Measurements from ENCODE around the gene POU2F2.

The POU2F2 gene

DNA sequence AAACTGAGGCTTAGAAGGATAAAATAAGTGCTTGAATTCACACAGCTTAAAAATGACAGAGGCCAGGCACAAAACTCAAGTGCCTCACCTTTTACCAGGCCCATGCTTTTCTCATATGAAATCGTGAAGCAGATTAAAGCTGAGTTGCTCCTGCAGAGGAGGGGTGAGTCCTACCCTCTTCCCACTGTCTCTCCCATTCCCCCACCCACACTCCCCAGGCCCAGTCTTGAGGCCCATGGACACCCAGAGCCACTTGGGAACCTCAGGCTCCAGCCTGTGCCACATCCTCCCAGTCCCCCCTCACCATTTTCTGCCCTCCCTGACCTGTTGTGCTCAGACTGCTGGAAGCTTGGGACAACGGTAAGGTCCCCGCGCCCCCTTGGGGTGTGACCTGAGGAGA lies 38.7 kb downstream of the POU2F2 start:
- no peak for ATAC-seq
- TF ChIP-seq RARB (CRISPR knock-in tag; IDR thresholded peaks at IDR 0.05): no peak
- no peak for TF ChIP-seq ZFP30 (CRISPR knock-in tag; IDR thresholded peaks at IDR 0.05)

- ATAC-seq: no peak; the same call in 1 of the 3 replicates
- TF ChIP-seq OSR1 (CRISPR knock-in tag; IDR thresholded peaks at IDR 0.05): no peak
- TF ChIP-seq PPARA (CRISPR knock-in tag; IDR thresholded peaks at IDR 0.05; ENCODE audit: borderline replicate concordance): no peak
- no peak for TF ChIP-seq POU6F1 (CRISPR knock-in tag; IDR thresholded peaks at IDR 0.05; ENCODE audit: borderline replicate concordance, low read depth)
- TF ChIP-seq CSRNP3 (CRISPR knock-in tag; IDR thresholded peaks at IDR 0.05): no peak
- TF ChIP-seq TCF4 (CRISPR knock-in tag; IDR thresholded peaks at IDR 0.05; ENCODE audit: borderline replicate concordance): no peak
- no peak for TF ChIP-seq ISL1 (CRISPR knock-in tag; IDR thresholded peaks at IDR 0.05)
- TF ChIP-seq, protein P1, sequence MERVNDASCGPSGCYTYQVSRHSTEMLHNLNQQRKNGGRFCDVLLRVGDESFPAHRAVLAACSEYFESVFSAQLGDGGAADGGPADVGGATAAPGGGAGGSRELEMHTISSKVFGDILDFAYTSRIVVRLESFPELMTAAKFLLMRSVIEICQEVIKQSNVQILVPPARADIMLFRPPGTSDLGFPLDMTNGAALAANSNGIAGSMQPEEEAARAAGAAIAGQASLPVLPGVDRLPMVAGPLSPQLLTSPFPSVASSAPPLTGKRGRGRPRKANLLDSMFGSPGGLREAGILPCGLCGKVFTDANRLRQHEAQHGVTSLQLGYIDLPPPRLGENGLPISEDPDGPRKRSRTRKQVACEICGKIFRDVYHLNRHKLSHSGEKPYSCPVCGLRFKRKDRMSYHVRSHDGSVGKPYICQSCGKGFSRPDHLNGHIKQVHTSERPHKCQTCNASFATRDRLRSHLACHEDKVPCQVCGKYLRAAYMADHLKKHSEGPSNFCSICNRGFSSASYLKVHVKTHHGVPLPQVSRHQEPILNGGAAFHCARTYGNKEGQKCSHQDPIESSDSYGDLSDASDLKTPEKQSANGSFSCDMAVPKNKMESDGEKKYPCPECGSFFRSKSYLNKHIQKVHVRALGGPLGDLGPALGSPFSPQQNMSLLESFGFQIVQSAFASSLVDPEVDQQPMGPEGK (CRISPR knock-in tag; IDR thresholded peaks at IDR 0.05; ENCODE audit: borderline replicate concordance): no peak
- no peak for TF ChIP-seq ZFP3 (CRISPR knock-in tag; IDR thresholded peaks at IDR 0.05)
- no peak for TF ChIP-seq ZNF565 (CRISPR knock-in tag; conservative IDR thresholded peaks at IDR 0.05; ENCODE audit: low read depth)
- no peak for TF ChIP-seq BACH2 (CRISPR knock-in tag; IDR thresholded peaks at IDR 0.05; ENCODE audit: borderline replicate concordance)
Observed at GRCh38 chr19:42092350-42092749, 39.9 kb downstream of the POU2F2 start.

- TF ChIP-seq SNAI2 (CRISPR knock-in tag; IDR thresholded peaks at IDR 0.05) (no peak), ZNF8 (CRISPR knock-in tag; IDR thresholded peaks at IDR 0.05) (no peak), PPARA (CRISPR knock-in tag; IDR thresholded peaks at IDR 0.05; ENCODE audit: borderline replicate concordance) (no peak), CREB5 (CRISPR knock-in tag; IDR thresholded peaks at IDR 0.05; ENCODE audit: low read depth) (no peak), ESRRG (CRISPR knock-in tag; IDR thresholded peaks at IDR 0.05) (no peak), ZFP3 (CRISPR knock-in tag; IDR thresholded peaks at IDR 0.05) (no peak)
- TF ChIP-seq, protein P2, sequence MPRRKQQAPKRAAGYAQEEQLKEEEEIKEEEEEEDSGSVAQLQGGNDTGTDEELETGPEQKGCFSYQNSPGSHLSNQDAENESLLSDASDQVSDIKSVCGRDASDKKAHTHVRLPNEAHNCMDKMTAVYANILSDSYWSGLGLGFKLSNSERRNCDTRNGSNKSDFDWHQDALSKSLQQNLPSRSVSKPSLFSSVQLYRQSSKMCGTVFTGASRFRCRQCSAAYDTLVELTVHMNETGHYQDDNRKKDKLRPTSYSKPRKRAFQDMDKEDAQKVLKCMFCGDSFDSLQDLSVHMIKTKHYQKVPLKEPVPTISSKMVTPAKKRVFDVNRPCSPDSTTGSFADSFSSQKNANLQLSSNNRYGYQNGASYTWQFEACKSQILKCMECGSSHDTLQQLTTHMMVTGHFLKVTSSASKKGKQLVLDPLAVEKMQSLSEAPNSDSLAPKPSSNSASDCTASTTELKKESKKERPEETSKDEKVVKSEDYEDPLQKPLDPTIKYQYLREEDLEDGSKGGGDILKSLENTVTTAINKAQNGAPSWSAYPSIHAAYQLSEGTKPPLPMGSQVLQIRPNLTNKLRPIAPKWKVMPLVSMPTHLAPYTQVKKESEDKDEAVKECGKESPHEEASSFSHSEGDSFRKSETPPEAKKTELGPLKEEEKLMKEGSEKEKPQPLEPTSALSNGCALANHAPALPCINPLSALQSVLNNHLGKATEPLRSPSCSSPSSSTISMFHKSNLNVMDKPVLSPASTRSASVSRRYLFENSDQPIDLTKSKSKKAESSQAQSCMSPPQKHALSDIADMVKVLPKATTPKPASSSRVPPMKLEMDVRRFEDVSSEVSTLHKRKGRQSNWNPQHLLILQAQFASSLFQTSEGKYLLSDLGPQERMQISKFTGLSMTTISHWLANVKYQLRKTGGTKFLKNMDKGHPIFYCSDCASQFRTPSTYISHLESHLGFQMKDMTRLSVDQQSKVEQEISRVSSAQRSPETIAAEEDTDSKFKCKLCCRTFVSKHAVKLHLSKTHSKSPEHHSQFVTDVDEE (CRISPR knock-in tag; IDR thresholded peaks at IDR 0.05): no peak
- 0 out of 3 replicates have a peak, but pooled peaks have one; percentile 10 for ATAC-seq
Observed at GRCh38 chr19:42091742-42092141, 40.5 kb downstream of the POU2F2 start.

DNA sequence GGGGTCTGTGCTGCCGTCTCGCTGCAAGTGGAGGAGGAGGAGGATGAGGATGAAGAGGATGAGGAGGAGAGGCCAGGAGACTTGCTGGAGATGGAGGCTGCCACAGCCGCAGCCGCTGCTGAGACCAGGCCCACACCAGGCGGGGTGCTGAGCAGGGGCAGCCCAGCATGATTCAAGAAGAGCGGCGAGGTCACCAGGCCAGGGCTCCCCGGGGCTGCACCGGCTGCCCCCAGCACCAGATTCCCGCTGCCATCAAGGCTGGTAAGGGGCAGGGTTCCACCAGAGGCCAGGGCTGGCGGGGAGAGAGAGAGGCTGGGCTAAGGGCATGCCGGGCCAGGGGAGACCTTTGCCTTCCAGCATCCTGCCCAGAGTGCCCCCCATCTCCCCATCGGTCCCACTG lies 40.9 kb downstream of the POU2F2 start:
- ATAC-seq: no peak
- TF ChIP-seq TCF4 (CRISPR knock-in tag; IDR thresholded peaks at IDR 0.05; ENCODE audit: borderline replicate concordance) (no peak), CSRNP3 (CRISPR knock-in tag; IDR thresholded peaks at IDR 0.05) (no peak)
- TF ChIP-seq, protein P1 (CRISPR knock-in tag; IDR thresholded peaks at IDR 0.05; ENCODE audit: borderline replicate concordance): no peak
